K562 (cell line): ENCODE results near the gene ATP13A5. TPM values are rescaled to one million over a fixed set of nuclear protein-coding genes. Genes with fewer than 3 reads are reported as not detected.

Source experiments
- ATAC-seq: fragments of 200-7000 bp; cut with Tn5 transposase; 3 replicates; pipeline ENCODE4 v1.9.1; 2020; ENCODE audit warnings: moderate library complexity
- BruUV-seq: library from RNA; stranded (reverse); fragments of 400-500 nt; replicated peaks from 2 replicates; lab custom pipeline; 2021; lab: Mats Ljungman, UMichigan
- CTCF ChIA-PET: fragments of 300-600 bp; formaldehyde crosslinking; extraction: SDS; loops from one replicate; lab custom pipeline; 2021; ENCODE audit warnings: low intra/inter-chr PET ratio; lab: Yijun Ruan, JAX
- POLR2A ChIA-PET: fragments of 300-600, 350-650 bp; sonication (Branson Sonifier 250); formaldehyde crosslinking; extraction: SDS; loops from one replicate; lab custom pipeline; 2021; ENCODE audit warnings: antibody characterized with exemption, inconsistent platforms; lab: Yijun Ruan, JAX
- DNase-seq, 4 experiments: peaks; one replicate each; pipeline versions ENCODE4 v3.0.0 to v3.0.0-alpha.2; 2011 to 2018; ENCODE audit warnings: low spot score in 3 of 4, mixed read lengths in 3 of 4; ENCODE audit errors: extremely low read depth in 1 of 4
- FAIRE-seq: peaks from 2 replicates; lab custom pipeline; 2011; peaks lifted over from hg19 to GRCh38; lab: Jason Lieb, UNC
- H2AFZ ChIP-seq: 2 replicates; pipeline ENCODE4 v1.6.0; 2011; ENCODE audit warnings: low read depth, low read length, control low read depth, inconsistent platforms
- H3K27ac ChIP-seq: fragments of 200-600 bp; 3 replicates; pipeline ENCODE4 v1.8.0; 2011; ENCODE audit warnings: low read depth, mild to moderate bottlenecking, control low read depth, inconsistent platforms, low read length, moderate library complexity, mixed read lengths; ENCODE audit errors: extremely low read depth
- H3K27me3 ChIP-seq, 2 experiments: fragments of 300-600 bp in 1 of 2; 2 replicates in 1 of 2; 3 replicates in 1 of 2; pipeline versions ENCODE4 v1.6.0 to v1.8.0; 2011; ENCODE audit warnings: inconsistent platforms in 2 of 2, low read length in 2 of 2, mild to moderate bottlenecking in 1 of 2, mixed read lengths in 1 of 2, moderate library complexity in 1 of 2; ENCODE audit not compliant: control insufficient read depth in 2 of 2, insufficient read depth in 2 of 2
- H3K36me3 ChIP-seq: fragments of 300-600 bp; 3 replicates; pipeline ENCODE4 v1.8.0; 2011; ENCODE audit warnings: mild to moderate bottlenecking, low read length, inconsistent platforms; ENCODE audit not compliant: control insufficient read depth, insufficient read depth
- H3K4me1 ChIP-seq, 2 experiments: fragments of 200-600 bp in 1 of 2; replicated peaks in 1 of 2; 2 replicates in 1 of 2; 3 replicates in 1 of 2; pipeline versions ENCODE4 v1.5.1 to v1.8.0; 2011; ENCODE audit warnings: inconsistent platforms in 2 of 2, low read length in 2 of 2, mild to moderate bottlenecking in 1 of 2, mixed read lengths in 1 of 2, moderate library complexity in 1 of 2; ENCODE audit not compliant: control insufficient read depth in 2 of 2, insufficient read depth in 2 of 2
- H3K4me2 ChIP-seq: 2 replicates; pipeline ENCODE4 v1.6.1; 2011; ENCODE audit warnings: low read length, control low read depth, inconsistent platforms, mixed read lengths; ENCODE audit not compliant: insufficient read depth
- H3K4me3 ChIP-seq: fragments of 200-600 bp; sonication (generic), shearing (Covaris generic); 2 replicates; pipeline ENCODE4 v1.5.1; 2016; ENCODE audit warnings: control low read depth, inconsistent platforms
- H3K79me2 ChIP-seq: fragments of 200-600 bp; 3 replicates; pipeline ENCODE4 v1.8.0; 2011; ENCODE audit warnings: low read length, inconsistent platforms; ENCODE audit not compliant: control insufficient read depth, insufficient read depth
- H3K9ac ChIP-seq, 2 experiments: 2 replicates each; pipeline versions ENCODE4 v1.6.0 to v1.6.1; 2011; ENCODE audit warnings: low read depth in 2 of 2, low read length in 2 of 2, control low read depth in 1 of 2, inconsistent platforms in 1 of 2, mild to moderate bottlenecking in 1 of 2, mixed read lengths in 1 of 2; ENCODE audit not compliant: insufficient read depth in 1 of 2
- H3K9me1 ChIP-seq: one replicate; pipeline ENCODE4 v1.6.0; 2011; ENCODE audit warnings: inconsistent platforms, mild to moderate bottlenecking, low read length, moderate library complexity; ENCODE audit not compliant: control insufficient read depth, insufficient read depth
- H3K9me3 ChIP-seq: replicated peaks from 2 replicates; pipeline ENCODE4 v1.5.1; 2011; ENCODE audit warnings: low read depth, low read length, inconsistent platforms; ENCODE audit not compliant: control insufficient read depth, insufficient read depth
- H4K20me1 ChIP-seq: replicated peaks from 2 replicates; pipeline ENCODE4 v1.6.1; 2011; ENCODE audit warnings: low read length, inconsistent platforms, mixed read lengths; ENCODE audit not compliant: control insufficient read depth, insufficient read depth
- BACH1 ChIP-seq: fragments of 200-800 bp; sonication (Bioruptor generic); IDR thresholded peaks from 2 replicates; pipeline ENCODE4 v1.6.1; 2016; ENCODE audit warnings: missing genetic modification characterization, missing compliant biosample characterization
- CXXC5 ChIP-seq: fragments of 250-450 bp; sonication (Bioruptor Pico); IDR thresholded peaks from 2 replicates; pipeline ENCODE4 v1.8.0; 2022; ENCODE audit warnings: inconsistent platforms, mild to moderate bottlenecking, moderate library complexity
- DLX4 ChIP-seq: fragments of 250-450 bp; sonication (Bioruptor Pico); IDR thresholded peaks from 2 replicates; pipeline ENCODE4 v1.6.1; 2021; ENCODE audit warnings: mild to moderate bottlenecking
- ELF1 ChIP-seq: fragments of 200-800 bp; sonication (Bioruptor generic); IDR thresholded peaks from 2 replicates; pipeline ENCODE4 v1.6.1; 2016; ENCODE audit warnings: missing genetic modification characterization, missing compliant biosample characterization
- ESRRB ChIP-seq: fragments of 250-450 bp; sonication (Bioruptor Pico); IDR thresholded peaks from 2 replicates; pipeline ENCODE4 v1.5.0; 2020; ENCODE audit warnings: mild to moderate bottlenecking, moderate library complexity, borderline replicate concordance
- MLX ChIP-seq, 2 experiments: fragments of 450-650 bp in 1 of 2; sonication (generic) in 1 of 2; formaldehyde crosslinking; conservative IDR thresholded peaks; 2 replicates each; pipeline versions ENCODE4 v1.4.0 to v1.8.1; 2020 to 2022; ENCODE audit warnings: mild to moderate bottlenecking in 1 of 2, missing genetic modification reagents in 1 of 2
- NFYB ChIP-seq: IDR thresholded peaks from 2 replicates; pipeline ENCODE4 v1.6.1; 2011; ENCODE audit warnings: mild to moderate bottlenecking, moderate library complexity; ENCODE audit not compliant: insufficient read length; ENCODE audit errors: extremely low read depth
- NKRF ChIP-seq: fragments of 450-650 bp; IDR thresholded peaks from 2 replicates; pipeline ENCODE4 v1.6.1; 2016; ENCODE audit warnings: borderline replicate concordance
- SP1 ChIP-seq: sonication (generic); formaldehyde crosslinking; IDR thresholded peaks from 2 replicates; pipeline ENCODE4 v1.8.1; 2022; ENCODE audit warnings: mild to moderate bottlenecking, missing genetic modification reagents
- TSC22D4 ChIP-seq: fragments of 450-650 bp; IDR thresholded peaks from 2 replicates; pipeline ENCODE4 v1.6.1; 2016; ENCODE audit warnings: missing genetic modification characterization, missing biosample characterization, control low read depth
- ZBTB26 ChIP-seq: fragments of 450-650 bp; formaldehyde crosslinking; IDR thresholded peaks from 2 replicates; pipeline ENCODE4 v1.4.0; 2022; ENCODE audit warnings: missing genetic modification characterization
- WGBS: fragments of 100-300 bp; shearing (Covaris generic); methylation state at CpG from one replicate; pipeline ENCODE4 v1.1.6; 2016; ENCODE audit warnings: low coverage, mixed read lengths; ENCODE audit not compliant: insufficient coverage; ENCODE audit errors: missing lambda C conversion rate; 5-methylcytosine and 5-hydroxymethylcytosine counted together
- in situ Hi-C: fragments of 300-500 bp; cut with MboI; formaldehyde crosslinking; loops from 4 replicates; pipeline ENCODE4 v1.15.0; 2018; ENCODE audit warnings: inconsistent platforms, mixed read lengths
- intact Hi-C: fragments of 100-400 bp; cut with micrococcal nuclease; formaldehyde crosslinking; loops from 2 replicates; pipeline ENCODE4 v1.14.2; 2022
- polyA plus RNA-seq, 8 experiments: library from polyadenylated mRNA; depleted of rRNA in 4 of 8; stranded (reverse) in 5 of 8; unstranded in 3 of 8; fragments of >200 nt; fragmentation: Nextera tagmentation in 2 of 8; fragmentation: Illumina TruSeq in 1 of 8; extraction: Ambion mirVana in 2 of 8; extraction: Trizol in 1 of 8; gene quantifications; 2 replicates each; pipeline versions ENCODE4 v1.2.1 to v1.2.3, GENCODE V29; 2011 to 2014; ENCODE audit warnings: inconsistent platforms in 1 of 8, missing spikeins in 1 of 8
- total RNA-seq, 7 experiments: library from RNA; depleted of rRNA in 6 of 7; stranded (reverse); fragments of >200 nt in 6 of 7; fragmentation: Illumina TruSeq in 2 of 7; extraction: Trizol in 2 of 7; gene quantifications; 2 replicates each; pipeline versions ENCODE4 v1.2.1 to v1.2.3, GENCODE V29; 2011 to 2021; ENCODE audit warnings: low replicate concordance in 1 of 7

The ATP13A5 gene
- total and polyA plus RNA-seq, 9 of the 15 experiments (the other 6 are each of a cell fraction or from before 2014, with no cell fraction given) = not detected

GRCh38 chr3:193407688-193408087 lies 29.1 kb upstream of the ATP13A5 start (continued):
- TF ChIP-seq ZBTB26 (CRISPR knock-in tag) (no peak), BACH1 (no peak), DLX4 (CRISPR knock-in tag) (no peak)

GRCh38 chr3:193407112-193407511 lies 28.6 kb upstream of the ATP13A5 start:
- Histone ChIP-seq H3K27me3 (no peaks in the 10 kb centered on the region), H3K4me3 (no peak overlapping the region), H3K9ac (no peak overlapping the region), H3K9me3 (no peaks in the 10 kb centered on the region), H3K79me2 (no peaks in the 10 kb centered on the region), H3K9me1 (no peaks in the 10 kb centered on the region), H2AFZ (no peak overlapping the region), H3K36me3 (no peaks in the 10 kb centered on the region), H3K4me2 (no peak overlapping the region), H4K20me1 (no peaks in the 10 kb centered on the region), H3K4me1 (no peaks in the 10 kb centered on the region; a peak in 1 of 5 replicates), H3K27ac (no peak overlapping the region)
- TF ChIP-seq CXXC5 (CRISPR knock-in tag) (no peak), MLX (CRISPR knock-in tag; conservative IDR thresholded peaks at IDR 0.05) (no peak), SP1 (CRISPR knock-in tag) (no peak), NFYB (no peak), ESRRB (CRISPR knock-in tag) (no peak), ELF1 (tag) (no peak), TSC22D4 (tag) (no peak), NKRF (no peak)
- in situ Hi-C loops = no loop called here
- FAIRE-seq (no peak), DNase-seq (no peak), ATAC-seq (no peak)
- WGBS = 2% methylated on average over 6 of the region's 6 CpGs
- ChIA-PET CTCF (no interaction called here), POLR2A (no interaction called here)
- intact Hi-C loops = no loop called here
- BruUV-seq = no TSS peak
